Measurements from ENCODE around the gene VPS35.

VPS35 gene

GRCh38 chr16:46688654-46689364, at the start of gene VPS35:
VPS35 (minus strand) TSS chr16:46689178; CDS start chr16:46689133, 45 bp downstream.
- DNase-seq (ENCODE audit: low read depth in 2 of 3, low spot score in 2 of 3) = peak; percentile 44 to 99 (median 98)

GRCh38 chr16:46737621-46738214, 48.7 kb upstream of the VPS35 start:
- DNase-seq (ENCODE audit: low read depth in 2 of 3, low spot score in 2 of 3) = no peak

- no peak for DNase-seq (ENCODE audit: low read depth in 2 of 3, low spot score in 2 of 3)
These were observed 47.7 kb upstream of the VPS35 start for GRCh38 chr16:46736695-46737094.

GRCh38 chr16:46733319-46733830, 44.4 kb upstream of the VPS35 start:
- DNase-seq (ENCODE audit: low read depth in 2 of 3, low spot score in 2 of 3) = no peak

GRCh38 chr16:46732561-46732960, 43.6 kb upstream of the VPS35 start:
- no peak for DNase-seq (ENCODE audit: low read depth in 2 of 3, low spot score in 2 of 3)

- DNase-seq (ENCODE audit: low read depth in 2 of 3, low spot score in 2 of 3) = no peak
These were observed 42.9 kb upstream of the VPS35 start for GRCh38 chr16:46731691-46732555.

- DNase-seq (ENCODE audit: low read depth in 2 of 3, low spot score in 2 of 3) = no peak
These were observed 42.1 kb upstream of the VPS35 start for GRCh38 chr16:46730801-46731690.

- DNase-seq (ENCODE audit: low read depth in 2 of 3, low spot score in 2 of 3) = no peak
These were observed 41.1 kb upstream of the VPS35 start for GRCh38 chr16:46730126-46730525.

GRCh38 chr16:46729326-46729995, 40.5 kb upstream of the VPS35 start:
- DNase-seq (ENCODE audit: low read depth in 2 of 3, low spot score in 2 of 3) = no peak

GRCh38 chr16:46728806-46729205, 39.8 kb upstream of the VPS35 start:
- no peak for DNase-seq (ENCODE audit: low read depth in 2 of 3, low spot score in 2 of 3)

GRCh38 chr16:46727630-46728029, 38.7 kb upstream of the VPS35 start:
- no peak for DNase-seq (ENCODE audit: low read depth in 2 of 3, low spot score in 2 of 3)

- no peak for DNase-seq (ENCODE audit: low read depth in 2 of 3, low spot score in 2 of 3)
These were observed 38.2 kb upstream of the VPS35 start for GRCh38 chr16:46727184-46727583.

- no peak for DNase-seq (ENCODE audit: low read depth in 2 of 3, low spot score in 2 of 3)
These were observed 32.9 kb upstream of the VPS35 start for GRCh38 chr16:46721885-46722284.

- DNase-seq (ENCODE audit: low read depth in 2 of 3, low spot score in 2 of 3) = no peak
These were observed 31.6 kb upstream of the VPS35 start for GRCh38 chr16:46720619-46721018.

- DNase-seq (ENCODE audit: low read depth in 2 of 3, low spot score in 2 of 3) = no peak
These were observed 30.6 kb upstream of the VPS35 start for GRCh38 chr16:46719528-46719927.

GRCh38 chr16:46718214-46718613, 29.2 kb upstream of the VPS35 start:
- DNase-seq (ENCODE audit: low read depth in 2 of 3, low spot score in 2 of 3) = no peak

GRCh38 chr16:46717692-46718091, 28.7 kb upstream of the VPS35 start:
- DNase-seq (ENCODE audit: low read depth in 2 of 3, low spot score in 2 of 3) = no peak

GRCh38 chr16:46715769-46716305, 26.9 kb upstream of the VPS35 start:
- DNase-seq (ENCODE audit: low read depth in 2 of 3, low spot score in 2 of 3) = no peak

- DNase-seq (ENCODE audit: low read depth in 2 of 3, low spot score in 2 of 3) = no peak
These were observed 26.0 kb upstream of the VPS35 start for GRCh38 chr16:46714797-46715591.
